HG03103 (cell line): ENCODE data around the gene CTXND2.
"Not testable (repeated sequence)": the region's sequence is repeated elsewhere in the genome, so short reads cannot be mapped to it uniquely, and the experiment has no call there.

ENCODE experiments used
- ATAC-seq: cut with Tn5 transposase; IDR thresholded peaks from one replicate; pipeline ENCODE4 v1.9.1; 2021; ENCODE audit warnings: low read depth; ENCODE audit not compliant: unreplicated experiment

CTXND2 gene

GRCh38 chr1:150887018-150887417 is at the start of gene CTXND2:
TSS of gene CTXND2 (plus strand) at chr1:150887136. CDS start at chr1:150912315, 25,179 bp downstream.
- no peak for ATAC-seq

- not testable (repeated sequence) for ATAC-seq
Observed at GRCh38 chr1:150840850-150841249, 46.1 kb upstream of the CTXND2 start.

DNA sequence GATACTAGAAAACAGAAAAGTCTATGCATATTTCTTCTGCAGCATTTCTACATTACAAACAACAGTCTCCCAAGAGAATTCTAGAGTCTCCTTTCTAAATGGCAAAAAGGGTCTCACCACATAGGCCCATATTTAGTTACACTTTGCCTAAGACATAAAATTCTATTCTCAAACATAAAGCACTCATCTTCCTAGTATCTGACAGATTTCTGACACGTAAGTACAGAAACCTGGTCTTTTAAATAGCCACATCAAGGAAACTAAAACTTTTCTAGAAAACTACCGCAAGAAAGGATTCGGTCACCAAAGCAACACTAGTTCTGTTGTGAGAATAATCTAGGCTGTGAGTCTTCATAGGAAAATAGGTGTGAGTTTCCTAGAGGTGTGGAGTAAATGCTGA is 45.3 kb upstream of the CTXND2 start:
- ATAC-seq: no peak

- ATAC-seq: no peak
Observed at GRCh38 chr1:150842343-150842742, 44.6 kb upstream of the CTXND2 start.

DNA sequence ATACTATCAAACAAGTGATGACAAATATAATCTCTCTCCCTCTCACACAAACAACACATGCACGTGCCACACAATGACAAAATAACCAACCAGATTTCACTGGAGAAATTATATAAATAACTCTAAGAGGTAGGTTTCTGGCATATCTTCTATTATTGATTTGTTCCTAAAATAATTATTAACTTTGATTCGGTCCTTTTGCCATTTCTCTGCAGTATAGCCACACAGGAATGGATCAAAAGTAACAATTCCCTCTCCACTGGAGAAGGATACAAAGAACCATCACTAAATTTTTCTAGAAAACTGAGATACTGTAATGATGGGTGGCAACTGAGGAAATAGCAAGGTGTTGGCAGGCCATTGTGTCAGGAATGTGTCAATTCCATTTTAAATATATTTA is 44.0 kb upstream of the CTXND2 start:
- no peak for ATAC-seq

DNA sequence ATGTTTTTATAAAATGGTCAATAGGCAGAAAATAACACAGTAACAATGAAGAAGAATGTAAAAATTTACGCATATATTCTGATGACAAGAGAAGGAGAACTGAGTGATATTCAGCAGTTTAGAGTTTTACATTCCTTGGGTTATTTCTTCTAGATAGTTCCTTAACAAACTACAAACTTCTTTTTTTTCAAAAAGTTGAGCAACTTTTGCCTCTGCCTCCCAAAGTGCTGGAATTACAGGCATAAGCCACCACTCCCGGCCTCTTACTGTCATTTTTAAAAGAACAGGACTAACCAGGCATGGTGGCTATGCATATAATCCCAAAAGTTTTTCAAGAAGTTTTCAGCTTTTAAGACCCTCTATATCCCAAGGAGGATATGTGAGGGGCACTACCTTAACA is 43.5 kb upstream of the CTXND2 start:
- no peak for ATAC-seq

GRCh38 chr1:150846473-150847146 is 40.3 kb upstream of the CTXND2 start:
- ATAC-seq: no peak

DNA sequence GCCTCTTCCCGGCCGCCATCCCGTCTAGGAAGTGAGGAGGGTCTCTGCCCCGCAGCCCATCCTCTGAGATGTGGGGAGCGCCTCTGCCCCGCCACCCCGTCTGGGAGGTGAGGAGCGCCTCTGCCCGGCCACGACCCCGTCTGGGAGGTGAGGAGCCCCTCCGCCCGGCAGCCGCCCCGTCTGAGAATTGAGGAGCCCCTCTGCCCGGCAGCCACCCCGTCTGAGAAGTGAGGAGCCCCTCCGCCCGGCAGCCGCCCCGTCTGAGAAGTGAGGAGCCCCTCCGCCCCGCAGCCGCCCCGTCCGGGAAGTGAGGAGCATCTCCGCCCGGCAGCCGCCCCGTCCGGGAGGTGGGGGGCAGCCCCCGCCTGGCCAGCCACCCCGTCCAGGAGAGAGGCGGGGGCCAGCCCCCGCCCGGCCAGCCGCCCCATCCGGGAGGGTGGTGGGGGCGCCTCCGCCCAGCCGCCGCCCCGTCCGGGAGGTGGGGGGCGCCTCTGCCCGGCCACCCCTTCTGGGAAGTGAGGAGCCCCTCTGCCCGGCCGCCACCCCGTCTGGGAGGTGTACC is 36.1 kb upstream of the CTXND2 start:
- ATAC-seq: not testable (repeated sequence)

DNA sequence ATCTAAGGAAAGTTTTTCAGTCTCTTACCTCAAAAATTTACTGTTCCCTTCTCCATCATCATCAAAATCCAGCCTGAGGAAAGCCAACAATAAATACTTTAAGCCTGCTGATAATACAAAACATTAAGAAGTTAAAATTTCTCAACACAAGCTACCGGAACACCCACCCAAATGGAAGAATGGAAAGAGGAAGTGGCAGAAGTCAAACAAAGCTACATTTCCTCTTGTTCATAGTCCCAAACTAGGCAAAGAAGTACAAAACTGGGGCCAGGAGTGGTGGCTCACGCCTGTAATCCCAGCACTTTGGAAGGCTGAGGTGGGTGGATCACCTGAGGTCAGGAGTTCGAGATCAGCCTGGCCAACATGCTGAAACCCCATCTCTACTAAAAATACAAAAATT is 34.2 kb upstream of the CTXND2 start:
- ATAC-seq: not testable (repeated sequence)

DNA sequence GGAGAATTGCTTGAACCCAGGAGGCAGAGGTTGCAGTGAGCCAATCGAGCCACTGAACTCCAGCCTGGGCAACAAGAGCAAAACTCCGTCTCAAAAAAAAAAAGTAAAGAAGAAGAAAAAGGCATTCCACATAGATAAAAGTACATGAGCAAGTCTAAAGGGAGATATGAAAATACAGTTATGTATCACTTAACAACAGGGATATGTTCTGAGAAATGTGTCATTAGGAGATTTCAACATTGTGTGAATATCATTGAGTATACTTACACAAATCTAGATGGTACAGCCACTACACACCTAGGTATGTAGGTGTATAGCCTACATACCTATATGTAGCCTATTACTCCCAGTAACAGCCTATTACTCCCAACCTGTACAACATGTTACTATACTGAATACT is 23.2 kb upstream of the CTXND2 start:
- no peak for ATAC-seq

- ATAC-seq: not testable (repeated sequence)
Observed at GRCh38 chr1:150864200-150864599, 22.7 kb upstream of the CTXND2 start.

DNA sequence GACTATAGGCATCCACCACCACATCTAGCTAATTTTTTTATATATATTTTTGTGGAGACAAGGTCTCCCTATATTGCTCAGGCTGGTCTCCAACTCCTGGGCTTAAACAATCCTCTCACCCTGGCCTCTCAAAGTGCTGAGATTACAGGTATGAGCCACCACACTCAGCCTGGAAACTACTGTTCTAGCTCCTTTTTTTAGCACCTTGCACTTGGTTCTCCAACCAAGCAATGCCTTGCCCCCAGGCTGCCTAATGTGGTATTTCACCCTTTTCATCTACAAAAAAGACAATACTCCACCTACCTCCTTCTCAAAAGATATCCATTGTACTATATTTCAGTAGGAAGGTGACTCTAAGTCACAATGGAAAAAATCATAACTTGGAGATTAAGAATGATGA is 17.3 kb upstream of the CTXND2 start:
- ATAC-seq: no peak

DNA sequence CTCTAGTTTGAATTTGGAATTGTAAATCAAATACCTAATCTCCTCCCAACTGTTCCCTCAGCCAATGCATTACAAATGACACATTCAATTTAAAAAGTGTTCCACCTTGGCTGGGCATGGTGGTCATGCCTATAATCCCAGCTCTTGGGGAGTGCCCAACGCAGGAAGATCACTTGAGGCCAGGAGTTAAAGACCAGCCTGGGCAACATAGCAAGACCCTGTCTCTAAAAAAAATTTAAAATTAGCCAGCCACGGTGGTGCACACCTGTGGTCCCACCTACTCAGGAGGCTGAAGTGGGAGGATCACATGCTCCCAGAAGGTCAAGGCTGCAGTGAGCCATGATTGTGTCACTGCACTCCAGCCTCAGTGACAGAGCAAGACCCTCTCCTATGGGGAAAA is 14.4 kb upstream of the CTXND2 start:
- ATAC-seq: no peak

GRCh38 chr1:150873521-150873920 is 13.4 kb upstream of the CTXND2 start:
- no peak for ATAC-seq

DNA sequence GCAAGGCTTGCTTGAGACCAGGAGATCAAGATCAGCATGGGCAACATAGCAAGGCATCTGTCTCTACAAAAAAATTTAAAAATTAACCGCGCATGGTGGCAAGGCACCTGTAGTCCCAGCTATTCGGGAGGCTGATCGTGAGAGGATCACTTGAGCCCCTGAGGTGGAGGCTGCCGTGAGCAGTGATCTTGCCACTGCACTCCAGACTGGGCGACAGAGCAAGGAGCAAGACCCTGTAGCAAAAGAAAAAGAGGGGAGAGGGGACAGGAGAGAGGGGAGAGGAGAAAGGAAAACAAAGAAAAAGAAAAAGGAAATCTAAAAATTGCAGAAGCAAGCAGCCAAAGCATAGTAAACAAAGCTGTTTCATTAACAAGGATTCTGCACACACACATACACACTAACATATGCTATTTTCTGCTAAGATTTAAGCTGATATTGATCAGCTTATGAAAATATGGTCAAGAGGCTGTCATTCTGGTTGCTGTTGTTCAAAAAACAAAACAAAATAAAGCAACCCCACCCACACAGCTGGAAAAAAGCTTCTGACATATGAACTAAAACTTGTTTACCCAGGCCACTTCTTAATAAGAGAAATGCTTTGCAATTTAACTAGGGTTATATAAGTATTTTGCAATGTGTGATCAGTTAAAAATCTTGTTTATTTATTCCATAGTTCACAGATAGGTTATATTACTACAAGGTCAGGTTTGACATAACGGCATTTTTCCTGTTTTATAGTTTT is 12.3 kb upstream of the CTXND2 start:
- ATAC-seq: no peak

GRCh38 chr1:150875197-150876118 is 11.5 kb upstream of the CTXND2 start:
- ATAC-seq: no peak

DNA sequence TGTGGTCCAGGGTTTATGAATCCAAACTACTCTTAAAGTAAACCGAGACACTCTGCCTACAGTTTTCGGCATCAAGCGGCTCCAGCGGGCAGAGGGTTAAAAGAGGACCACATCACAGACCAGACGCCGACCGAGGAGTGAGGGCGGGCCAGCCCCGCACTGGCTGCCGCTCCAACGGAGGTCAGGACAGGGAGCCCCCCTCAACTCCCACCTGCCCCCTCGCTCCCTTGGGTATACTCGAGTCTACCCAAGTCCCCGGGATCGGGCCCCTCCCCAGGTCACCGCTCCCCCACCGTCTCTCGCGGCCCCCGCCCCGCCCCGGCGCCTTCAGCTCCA is 10.8 kb upstream of the CTXND2 start:
- ATAC-seq: peak; percentile 16

- not testable (repeated sequence) for ATAC-seq
Observed at GRCh38 chr1:150878931-150879330, 8.0 kb upstream of the CTXND2 start.

- ATAC-seq: no peak
Observed at GRCh38 chr1:150881331-150882070, 5.4 kb upstream of the CTXND2 start.

DNA sequence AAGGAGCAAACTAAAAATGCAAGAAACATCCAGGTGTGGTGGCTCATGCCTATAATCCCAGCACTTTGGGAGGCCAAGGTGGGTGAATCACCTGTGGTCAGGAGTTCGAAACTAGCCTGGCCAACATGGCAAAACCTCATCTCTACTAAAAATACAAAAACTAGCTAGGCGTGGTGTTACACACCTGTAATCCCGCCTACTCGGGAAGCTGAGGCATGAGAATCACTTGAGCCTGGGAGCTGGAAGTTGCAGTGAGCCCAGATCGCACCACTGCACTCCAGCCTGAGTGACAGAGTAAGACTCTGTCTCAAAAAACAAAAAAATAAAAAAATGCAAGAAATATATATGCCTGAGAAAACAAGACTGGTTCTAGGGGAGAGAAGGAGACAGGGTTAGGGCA is 3.8 kb upstream of the CTXND2 start:
- not testable (repeated sequence) for ATAC-seq
